Measurements from ENCODE around the gene PDS5B. TPM values are rescaled to one million over a fixed set of nuclear protein-coding genes. Genes with fewer than 3 reads are reported as not detected.

Gene PDS5B
- total and polyA plus RNA-seq, 2 of the 8 experiments (the other 6 are each of a cell fraction or from before 2014, with no cell fraction given), result 5.5 to 54.6 TPM

- Histone ChIP-seq H4K8ac (ENCODE audit: extremely low read depth, insufficient read depth, low read length) (no peak overlapping the region), H3K4me3 (ENCODE audit: extremely low read depth in 1 of 4, insufficient read depth in 2 of 4, low read depth in 3 of 4, low read length in 4 of 4) (no peak overlapping the region), H2BK20ac (ENCODE audit: low read length) (no peak overlapping the region), H2BK15ac (ENCODE audit: low read length) (no peak overlapping the region), H4K5ac (ENCODE audit: insufficient read length, low read depth, low read length) (no peak overlapping the region), H3K9me3 (ENCODE audit: insufficient read depth in 2 of 2, low read depth in 1 of 2, low read length in 1 of 2) (no peaks in the 10 kb centered on the region), H3K4me1 (replicated peaks in 1 of 4; ENCODE audit: control insufficient read depth in 3 of 4, insufficient read depth in 4 of 4, low read length in 3 of 4) (peaks cover 0 to 2% (median 0%) of the 10 kb centered on the region in 4 experiments; a peak in 1 of 7 replicates), H3K79me1 (ENCODE audit: low read depth, low read length) (no peaks in the 10 kb centered on the region; the same call in 1 of the 2 replicates), H3K14ac (ENCODE audit: insufficient read length) (no peak overlapping the region), H3K18ac (ENCODE audit: extremely low read depth, low read length) (no peak overlapping the region), H4K91ac (replicated peaks; ENCODE audit: insufficient read length, low read length) (no peak overlapping the region), H2AFZ (ENCODE audit: low read length) (no peak overlapping the region), H3K27ac (ENCODE audit: low read depth, low read length) (no peak overlapping the region), H3K27me3 (replicated peaks in 1 of 4; ENCODE audit: control insufficient read depth in 3 of 4, extremely low read depth in 1 of 4, insufficient read depth in 3 of 4, low read length in 3 of 4) (no peaks in the 10 kb centered on the region), H3K36me3 (ENCODE audit: control insufficient read depth in 2 of 4, insufficient read depth in 4 of 4, low read length in 3 of 4) (no peaks in the 10 kb centered on the region), H3K79me2 (ENCODE audit: control insufficient read depth in 1 of 2, insufficient read depth in 2 of 2, low read length in 2 of 2) (peaks cover 0 to 8% of the 10 kb centered on the region in 2 experiments; a peak in 2 of 4 replicates), H2BK5ac (ENCODE audit: low read depth, low read length) (no peak overlapping the region), H3K23ac (ENCODE audit: insufficient read length) (no peak overlapping the region), H3K23me2 (ENCODE audit: low read depth, low read length) (peaks cover 10% of the 10 kb centered on the region), H2AK5ac (ENCODE audit: low read depth, low read length) (no peak overlapping the region), H3K4ac (replicated peaks; ENCODE audit: insufficient read length, low read depth, low read length) (no peak overlapping the region), H3K4me2 (ENCODE audit: insufficient read depth in 1 of 2, low read depth in 2 of 2, low read length in 2 of 2) (no peak overlapping the region), H3K9ac (replicated peaks in 1 of 4; ENCODE audit: extremely low read depth in 1 of 4, low read depth in 3 of 4, low read length in 3 of 4) (no peak overlapping the region), H4K20me1 (replicated peaks in 1 of 2; ENCODE audit: control insufficient read depth in 1 of 2, insufficient read depth in 2 of 2, low read length in 2 of 2) (no peaks in the 10 kb centered on the region), H2BK12ac (ENCODE audit: low read depth, low read length) (no peak overlapping the region), H2BK120ac (replicated peaks; ENCODE audit: low read depth, low read length) (no peak overlapping the region), H3K56ac (replicated peaks; ENCODE audit: insufficient read length, low read depth, low read length) (no peak overlapping the region)
- POLR2A ChIA-PET (ENCODE audit: partially characterized antibody), result no interaction called here
- CTCF ChIA-PET (ENCODE audit: partially characterized antibody), result interaction anchor here (0.9 to 1.0 kb wide), 2 partner anchors 9 to 68 kb away, joined by 3 read pairs; no protein-coding TSS in a partner anchor
- DNase-seq (ENCODE audit: low read depth in 1 of 2, low spot score in 2 of 2) (no peak), FAIRE-seq (no peak)
- WGBS, 2 experiments (ENCODE audit: extremely low coverage in 1 of 2, insufficient coverage in 1 of 2, insufficient read length in 1 of 2, insufficient replicate concordance in 2 of 2, low coverage in 1 of 2, low lambda C conversion rate in 2 of 2, missing lambda C conversion rate in 1 of 2), result 96% methylated on average over 2 of the region's 2 CpGs; no CpG with 5 or more reads in 1 of the 2 experiments
- TF ChIP-seq SIRT6 (IDR thresholded peaks at IDR 0.05; ENCODE audit: low read length) (no peak), TEAD4 (IDR thresholded peaks at IDR 0.05; ENCODE audit: low read depth, low read length) (no peak), E2F6 (IDR thresholded peaks at IDR 0.05) (no peak), EGR1 (IDR thresholded peaks at IDR 0.05; ENCODE audit: borderline replicate concordance, low read depth, low read length) (no peak), SP1 (IDR thresholded peaks at IDR 0.05; ENCODE audit: low read depth, low read length) (no peak), ZNF274 (IDR thresholded peaks at IDR 0.05; ENCODE audit: borderline replicate concordance, extremely low read depth, low read length) (no peak), KDM5A (IDR thresholded peaks at IDR 0.05; ENCODE audit: low read length) (no peak), TAF7 (optimal IDR thresholded peaks at IDR 0.05; ENCODE audit: borderline replicate concordance, low read depth, low read length) (no peak)
- TF ChIP-seq, protein P1, sequence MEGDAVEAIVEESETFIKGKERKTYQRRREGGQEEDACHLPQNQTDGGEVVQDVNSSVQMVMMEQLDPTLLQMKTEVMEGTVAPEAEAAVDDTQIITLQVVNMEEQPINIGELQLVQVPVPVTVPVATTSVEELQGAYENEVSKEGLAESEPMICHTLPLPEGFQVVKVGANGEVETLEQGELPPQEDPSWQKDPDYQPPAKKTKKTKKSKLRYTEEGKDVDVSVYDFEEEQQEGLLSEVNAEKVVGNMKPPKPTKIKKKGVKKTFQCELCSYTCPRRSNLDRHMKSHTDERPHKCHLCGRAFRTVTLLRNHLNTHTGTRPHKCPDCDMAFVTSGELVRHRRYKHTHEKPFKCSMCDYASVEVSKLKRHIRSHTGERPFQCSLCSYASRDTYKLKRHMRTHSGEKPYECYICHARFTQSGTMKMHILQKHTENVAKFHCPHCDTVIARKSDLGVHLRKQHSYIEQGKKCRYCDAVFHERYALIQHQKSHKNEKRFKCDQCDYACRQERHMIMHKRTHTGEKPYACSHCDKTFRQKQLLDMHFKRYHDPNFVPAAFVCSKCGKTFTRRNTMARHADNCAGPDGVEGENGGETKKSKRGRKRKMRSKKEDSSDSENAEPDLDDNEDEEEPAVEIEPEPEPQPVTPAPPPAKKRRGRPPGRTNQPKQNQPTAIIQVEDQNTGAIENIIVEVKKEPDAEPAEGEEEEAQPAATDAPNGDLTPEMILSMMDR (IDR thresholded peaks at IDR 0.05; ENCODE audit: control extremely low read depth in 1 of 3, insufficient read depth in 1 of 3, low read depth in 1 of 3, low read length in 3 of 3), result no peak
- TF ChIP-seq, protein P2, sequence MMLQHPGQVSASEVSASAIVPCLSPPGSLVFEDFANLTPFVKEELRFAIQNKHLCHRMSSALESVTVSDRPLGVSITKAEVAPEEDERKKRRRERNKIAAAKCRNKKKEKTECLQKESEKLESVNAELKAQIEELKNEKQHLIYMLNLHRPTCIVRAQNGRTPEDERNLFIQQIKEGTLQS (IDR thresholded peaks at IDR 0.05; ENCODE audit: insufficient read depth, low read depth, low read length), result no peak
Observed at GRCh38 chr13:32582991-32583390, 3.3 kb upstream of the PDS5B start.

All from H1 (cell line).